HG02642 (cell line): ENCODE data around the gene APBB2.
"Not testable (repeated sequence)": the region's sequence is repeated elsewhere in the genome, so short reads cannot be mapped to it uniquely, and the experiment has no call there.

Source experiments
- ATAC-seq: cut with Tn5 transposase; IDR thresholded peaks from one replicate; pipeline ENCODE4 v1.9.1; 2021; ENCODE audit warnings: mild to moderate bottlenecking; ENCODE audit not compliant: unreplicated experiment, poor library complexity

The APBB2 gene

GRCh38 chr4:41160856-41161255 lies 53.5 kb downstream of the APBB2 start:
- ATAC-seq = no peak

GRCh38 chr4:41160012-41160789 lies 54.1 kb downstream of the APBB2 start:
- no peak for ATAC-seq

DNA sequence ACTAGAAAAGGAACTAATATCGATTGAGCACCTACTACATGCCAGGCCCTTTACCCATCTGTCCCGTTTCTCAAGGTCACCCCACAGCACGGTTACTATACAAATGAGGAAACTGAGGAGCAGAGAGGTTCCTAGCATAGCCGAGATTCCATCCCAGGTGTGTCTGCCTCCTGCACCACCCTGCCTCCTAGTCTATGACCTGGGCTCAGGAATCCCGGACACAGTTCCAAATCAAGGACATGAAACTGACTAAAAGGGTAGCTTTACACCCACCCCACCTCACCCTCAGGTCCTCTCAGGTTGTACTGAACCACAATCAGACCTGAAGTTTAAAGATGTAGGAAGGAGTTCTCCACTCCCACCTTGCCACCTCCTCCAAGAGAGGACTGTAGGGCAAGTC lies 55.6 kb downstream of the APBB2 start:
- no peak for ATAC-seq

DNA sequence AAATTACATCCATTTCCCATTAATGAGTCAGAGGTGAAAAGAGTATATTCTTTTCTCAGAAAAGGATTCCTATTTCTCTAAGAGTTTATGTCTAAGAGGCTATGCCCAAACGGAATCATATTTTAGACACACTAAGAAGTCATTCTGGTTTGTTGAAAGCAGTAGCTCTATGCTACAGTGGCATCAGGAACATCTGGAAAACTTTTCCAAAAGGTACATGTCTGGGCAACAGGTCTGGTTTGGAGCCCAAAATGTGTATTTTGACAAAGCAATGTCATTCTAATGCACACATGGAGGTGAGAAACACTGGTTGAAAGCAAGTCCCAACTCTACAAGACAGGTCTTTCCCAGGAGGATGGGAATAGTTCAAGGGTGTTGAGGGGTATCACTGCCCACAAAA lies 56.1 kb downstream of the APBB2 start:
- ATAC-seq = no peak

GRCh38 chr4:41157009-41157408 lies 57.3 kb downstream of the APBB2 start:
- no peak for ATAC-seq

DNA sequence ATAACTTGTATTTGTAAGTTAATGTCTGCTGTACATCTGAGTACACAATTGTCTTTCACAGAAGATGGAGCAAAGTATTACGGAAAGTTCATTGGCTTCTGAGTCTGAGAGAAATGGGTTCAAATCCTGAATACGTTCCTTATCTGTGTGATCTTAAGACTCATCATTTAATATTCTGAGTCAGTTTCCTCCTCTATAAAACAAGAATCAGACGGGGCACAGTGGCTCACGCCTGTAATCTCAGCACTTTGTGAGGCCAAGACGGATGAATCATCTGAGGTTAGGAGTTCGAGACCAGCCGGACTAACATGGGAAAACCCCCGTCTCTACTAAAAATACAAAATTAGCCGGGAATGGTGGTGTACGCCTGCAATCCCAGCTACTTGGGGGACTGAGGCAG lies 57.8 kb downstream of the APBB2 start:
- no peak for ATAC-seq

- ATAC-seq = no peak
Measured at GRCh38 chr4:41155194-41155830, 59.0 kb downstream of the APBB2 start.

DNA sequence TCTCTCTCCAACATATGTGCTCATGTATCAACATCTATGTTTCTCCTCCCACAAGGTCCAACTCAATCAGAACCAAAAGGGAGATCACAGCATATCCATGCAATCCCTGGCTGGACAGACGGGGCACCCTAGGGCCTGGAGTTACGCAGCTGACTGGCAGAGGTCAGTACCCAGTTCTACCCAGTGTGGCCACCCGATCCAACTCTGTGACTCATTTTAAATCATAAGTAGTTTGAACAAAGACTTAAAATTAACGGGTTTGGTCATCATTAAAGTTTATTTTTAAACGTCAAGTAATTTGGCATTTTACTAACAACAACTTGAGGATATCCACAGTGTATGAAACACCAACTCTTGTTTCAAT lies 59.5 kb downstream of the APBB2 start:
- ATAC-seq = no peak

GRCh38 chr4:41154010-41154813 lies 60.1 kb downstream of the APBB2 start:
- ATAC-seq = no peak

GRCh38 chr4:41150401-41150800 lies 63.9 kb downstream of the APBB2 start:
- no peak for ATAC-seq

DNA sequence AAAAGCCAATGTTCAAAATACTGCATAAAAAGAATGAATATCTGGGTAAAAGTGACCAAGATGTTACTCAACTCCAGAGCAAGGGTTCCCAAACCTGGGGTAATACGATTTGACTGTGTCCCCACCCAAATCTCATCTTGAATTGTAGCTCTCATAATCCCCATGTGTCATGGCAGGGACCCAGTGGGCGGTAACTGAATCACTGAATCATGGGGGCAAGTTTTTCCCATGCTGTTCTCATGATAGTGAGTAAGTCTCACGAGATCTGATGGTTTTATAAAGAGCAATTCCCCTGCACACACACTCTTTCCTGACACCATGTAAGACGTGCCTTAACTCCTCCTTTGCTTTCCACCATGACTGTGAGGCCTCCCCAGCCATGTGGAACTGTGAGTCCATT lies 64.8 kb downstream of the APBB2 start:
- ATAC-seq = not testable (repeated sequence)

DNA sequence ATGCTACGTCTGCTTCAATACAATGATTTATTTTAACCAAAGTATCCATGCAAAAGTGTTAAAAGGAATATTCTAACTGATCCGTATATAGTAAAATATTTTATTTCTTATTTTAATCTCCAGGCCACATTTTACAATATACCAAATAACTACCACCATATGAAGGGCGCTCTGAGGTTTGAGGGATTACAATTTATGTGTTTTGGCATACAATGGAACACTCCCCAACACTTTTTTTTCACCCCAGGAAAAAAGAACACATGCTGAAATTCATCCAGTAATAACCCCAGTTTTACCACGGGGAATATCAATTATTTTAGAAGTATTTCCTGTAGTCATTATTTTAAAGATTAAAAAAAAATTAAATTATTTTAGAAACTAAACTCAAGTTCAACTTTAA lies 65.4 kb downstream of the APBB2 start:
- no peak for ATAC-seq

- no peak for ATAC-seq
Measured at GRCh38 chr4:41148292-41148691, 66.0 kb downstream of the APBB2 start.

DNA sequence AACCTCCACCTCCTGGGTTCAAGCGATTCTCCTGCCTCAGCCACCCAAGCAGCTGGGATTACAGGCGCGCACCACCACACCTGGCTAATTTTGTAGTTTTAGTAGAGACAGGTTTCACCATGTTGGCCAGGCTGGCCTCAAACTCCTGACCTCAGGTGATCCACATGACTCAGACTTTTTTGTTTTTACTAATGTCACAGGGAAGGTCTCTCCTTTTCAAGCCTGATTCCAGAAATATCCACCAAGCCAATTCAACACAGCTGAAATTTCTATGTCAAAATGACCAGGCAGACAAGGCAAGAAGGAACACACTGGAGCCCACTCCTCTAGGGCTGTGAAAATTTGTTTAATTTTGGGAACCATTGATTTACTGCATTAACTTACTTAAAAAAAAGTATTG lies 66.8 kb downstream of the APBB2 start:
- ATAC-seq = not testable (repeated sequence)

GRCh38 chr4:41146716-41147506 lies 67.4 kb downstream of the APBB2 start:
- no peak for ATAC-seq

DNA sequence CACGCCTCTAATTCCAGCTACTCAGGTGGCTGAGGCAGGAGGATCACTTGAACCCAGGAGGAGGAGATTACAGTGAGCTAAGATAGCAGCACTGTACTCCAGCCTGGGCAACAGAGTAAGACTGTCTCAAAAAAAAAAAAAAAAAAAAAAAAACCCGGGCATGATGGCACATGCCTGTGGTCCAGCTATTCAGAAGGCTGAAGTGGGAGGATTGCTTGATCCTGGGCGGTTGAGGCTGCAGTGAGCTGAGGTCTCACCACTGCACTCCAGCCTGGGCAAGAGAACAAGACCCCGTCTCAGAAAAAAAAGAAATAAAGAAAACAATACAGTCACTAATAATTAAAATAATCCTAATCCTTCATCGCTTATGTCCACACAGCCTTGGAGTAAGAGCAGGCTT lies 68.1 kb downstream of the APBB2 start:
- no peak for ATAC-seq

GRCh38 chr4:41145571-41146078 lies 68.7 kb downstream of the APBB2 start:
- no peak for ATAC-seq

DNA sequence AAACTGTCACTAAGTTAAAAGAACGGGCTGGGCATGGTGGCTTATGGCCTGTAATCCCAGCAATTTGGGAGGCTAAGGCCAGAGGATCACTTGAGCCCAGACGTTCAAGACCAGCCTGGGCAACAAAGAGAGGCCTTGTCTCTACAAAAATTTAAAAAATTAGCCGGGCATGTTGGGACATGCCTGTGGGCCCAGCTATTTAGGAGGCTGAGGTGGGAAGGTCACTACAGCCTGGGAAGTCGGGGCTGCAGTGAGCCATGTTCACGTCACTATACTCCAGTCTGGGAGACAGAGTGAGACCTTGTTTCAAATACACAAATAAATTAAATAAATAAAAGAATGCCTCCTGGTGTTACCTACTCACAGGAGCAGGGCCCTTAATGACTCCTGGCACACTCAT lies 69.5 kb downstream of the APBB2 start:
- no peak for ATAC-seq

- ATAC-seq = no peak
Measured at GRCh38 chr4:41144040-41144379, 70.3 kb downstream of the APBB2 start.

DNA sequence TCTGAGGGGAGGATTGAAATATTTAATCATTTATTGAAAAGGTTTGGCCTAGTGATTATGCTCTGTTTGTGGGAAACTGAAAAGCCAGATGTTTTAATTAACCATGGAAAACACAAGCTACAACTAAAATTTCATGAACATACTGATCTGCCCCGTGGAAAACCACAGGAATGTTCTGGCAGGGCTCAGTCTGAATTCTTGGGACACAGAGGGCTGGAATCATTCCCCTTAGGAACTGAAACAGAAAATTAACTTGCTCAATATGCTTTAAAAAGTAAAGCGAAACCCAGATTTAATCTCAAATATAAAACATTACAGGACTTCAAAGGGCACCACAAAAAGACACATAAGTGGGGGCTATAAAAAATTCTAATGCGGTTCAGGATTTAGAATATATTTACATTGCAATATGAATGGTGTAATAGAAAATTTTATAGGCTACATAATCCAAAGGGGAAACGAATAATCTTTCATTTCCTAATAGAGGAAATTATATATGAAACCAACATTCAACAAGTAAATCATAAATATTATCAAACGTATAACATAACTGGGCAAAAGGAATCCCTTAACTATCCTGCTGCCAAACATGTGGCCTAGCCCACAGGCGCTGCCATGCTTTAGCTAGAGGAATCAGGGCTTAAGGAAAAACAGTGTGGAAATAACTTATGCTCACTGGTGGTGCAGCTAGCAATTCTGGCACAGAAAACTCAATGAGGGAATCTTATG lies 70.9 kb downstream of the APBB2 start:
- no peak for ATAC-seq
